Neural cell (in vitro differentiated cells): ENCODE measurements around the gene TLN1. TPM values are rescaled to one million over a fixed set of nuclear protein-coding genes. Genes with fewer than 3 reads are reported as not detected.

Experiments
- H2AFZ ChIP-seq: fragments of 200-600, 300-800 bp; sonication (generic), shearing (Covaris generic); 2 replicates; pipeline ENCODE4 v1.6.0; 2014; ENCODE audit warnings: low read depth, mild to moderate bottlenecking, antibody characterized with exemption, low read length, moderate library complexity
- H3F3A ChIP-seq: fragments of 200-600 bp; shearing (Covaris generic); 2 replicates; pipeline ENCODE4 v1.6.1; 2016; ENCODE audit warnings: mild to moderate bottlenecking, moderate library complexity, mixed read lengths, antibody characterized with exemption, low read length; ENCODE audit not compliant: insufficient read depth, poor library complexity, severe bottlenecking
- H3K27ac ChIP-seq: fragments of 200-600, 300-800 bp; sonication (generic), shearing (Covaris generic); 2 replicates; pipeline ENCODE4 v1.5.1; 2014; ENCODE audit warnings: mild to moderate bottlenecking, low read length, moderate library complexity
- H3K27me3 ChIP-seq: fragments of 300-800, 200-600 bp; sonication (generic), shearing (Covaris generic); 2 replicates; pipeline ENCODE4 v1.6.0; 2014; ENCODE audit warnings: mild to moderate bottlenecking, low read depth, low read length, moderate library complexity; ENCODE audit not compliant: insufficient read depth
- H3K36me3 ChIP-seq: fragments of 300-800, 200-600 bp; sonication (generic), shearing (Covaris generic); 2 replicates; pipeline ENCODE4 v1.5.1; 2014; ENCODE audit warnings: mild to moderate bottlenecking, antibody characterized with exemption, low read length, moderate library complexity; ENCODE audit not compliant: insufficient read depth
- H3K4me2 ChIP-seq: fragments of 300-800, 200-600 bp; sonication (generic), shearing (Covaris generic); 2 replicates; pipeline ENCODE4 v1.6.0; 2014; ENCODE audit warnings: mild to moderate bottlenecking, low read length
- H3K4me3 ChIP-seq: fragments of 300-800, 200-600 bp; sonication (generic), shearing (Covaris generic); 2 replicates; pipeline ENCODE4 v1.5.1; 2014; ENCODE audit warnings: mild to moderate bottlenecking, low read length, moderate library complexity
- H3K79me2 ChIP-seq: fragments of 200-600 bp; shearing (Covaris generic); replicated peaks from 2 replicates; pipeline ENCODE4 v1.6.0; 2014; ENCODE audit warnings: mild to moderate bottlenecking, low read length, moderate library complexity; ENCODE audit not compliant: insufficient read depth
- H3K9ac ChIP-seq: fragments of 300-800, 200-600 bp; sonication (generic), shearing (Covaris generic); 2 replicates; pipeline ENCODE4 v1.6.1; 2016; ENCODE audit warnings: mild to moderate bottlenecking, low read length, mixed read lengths
- H3K9me2 ChIP-seq: fragments of 200-600 bp; shearing (Covaris generic); 2 replicates; pipeline ENCODE4 v1.6.1; 2016; ENCODE audit warnings: mild to moderate bottlenecking, low read length, mixed read lengths; ENCODE audit not compliant: insufficient read depth
- H3K9me3 ChIP-seq: fragments of 200-600, 300-800 bp; sonication (generic), shearing (Covaris generic); 2 replicates; pipeline ENCODE4 v1.6.1; 2016; ENCODE audit warnings: mild to moderate bottlenecking, mixed run types, low read length, moderate library complexity, mixed read lengths
- H4K20me1 ChIP-seq: fragments of 200-600 bp; shearing (Covaris generic); 2 replicates; pipeline ENCODE4 v1.6.1; 2016; ENCODE audit warnings: mild to moderate bottlenecking, mixed run types; ENCODE audit not compliant: insufficient read depth
- CTCF ChIP-seq: fragments of 450-650 bp; IDR thresholded peaks from 2 replicates; pipeline ENCODE4 v1.5.1; 2014; ENCODE audit warnings: antibody characterized with exemption, mild to moderate bottlenecking, moderate library complexity; ENCODE audit not compliant: poor library complexity, severe bottlenecking
- EP300 ChIP-seq: fragments of 450-650 bp; conservative IDR thresholded peaks from 2 replicates; pipeline ENCODE4 v1.6.1; 2014; ENCODE audit warnings: antibody characterized with exemption, mild to moderate bottlenecking, moderate library complexity; ENCODE audit not compliant: poor library complexity, severe bottlenecking
- EZH2 ChIP-seq: fragments of 200-600, 300-800 bp; shearing (Covaris generic), sonication (generic); IDR thresholded peaks from 2 replicates; pipeline ENCODE4 v1.6.1; 2014; ENCODE audit warnings: antibody characterized with exemption, low read length, borderline replicate concordance, mild to moderate bottlenecking; ENCODE audit not compliant: insufficient read depth, poor library complexity, severe bottlenecking
- MXI1 ChIP-seq: fragments of 450-650 bp; conservative IDR thresholded peaks from 2 replicates; pipeline ENCODE4 v1.6.1; 2014; ENCODE audit warnings: antibody characterized with exemption, mild to moderate bottlenecking; ENCODE audit not compliant: poor library complexity, severe bottlenecking
- POLR2AphosphoS5 ChIP-seq: IDR thresholded peaks from 2 replicates; pipeline ENCODE4 v1.6.1; 2012
- RAD21 ChIP-seq: fragments of 450-650 bp; conservative IDR thresholded peaks from 2 replicates; pipeline ENCODE4 v1.6.1; 2014; ENCODE audit warnings: antibody characterized with exemption, mild to moderate bottlenecking, moderate library complexity
- REST ChIP-seq: IDR thresholded peaks from 2 replicates; pipeline ENCODE4 v1.6.1; 2012; ENCODE audit warnings: borderline replicate concordance
- SMC3 ChIP-seq: fragments of 450-650 bp; conservative IDR thresholded peaks from 2 replicates; pipeline ENCODE4 v1.6.1; 2014; ENCODE audit warnings: antibody characterized with exemption, mild to moderate bottlenecking, moderate library complexity; ENCODE audit not compliant: poor library complexity
- TAF1 ChIP-seq: IDR thresholded peaks from 2 replicates; pipeline ENCODE4 v1.6.1; 2012; ENCODE audit warnings: low read depth
- polyA plus RNA-seq: library from polyadenylated mRNA; depleted of rRNA; stranded (reverse); fragments of >200 nt; gene quantifications from 2 replicates; pipeline ENCODE4 v1.2.3, GENCODE V29; 2014

TLN1 gene
- polyA plus RNA-seq, 1 donor from 2014 or later: 7.1 TPM

- H3K36me3 ChIP-seq: no peaks in the 10 kb centered on the region
- peak overlapping the region; percentile 59 for H3K4me3 ChIP-seq
Observed at GRCh38 chr9:35675732-35676392, 56.1 kb downstream of the TLN1 start.

GRCh38 chr9:35675204-35675603 is 56.8 kb downstream of the TLN1 start:
- H3K27me3 ChIP-seq: no peaks in the 10 kb centered on the region
- no peaks in the 10 kb centered on the region for H3F3A ChIP-seq
- TF ChIP-seq MXI1: no peak
- peak overlapping the region; percentile 14 for H2AFZ ChIP-seq
- no peaks in the 10 kb centered on the region for H4K20me1 ChIP-seq
- no peak overlapping the region for H3K4me2 ChIP-seq
- H3K27ac ChIP-seq: no peak overlapping the region
- peak overlapping the region; percentile 59 for H3K4me3 ChIP-seq
- no peaks in the 10 kb centered on the region for H3K9me3 ChIP-seq
- no peaks in the 10 kb centered on the region for H3K36me3 ChIP-seq
- no peaks in the 10 kb centered on the region for H3K79me2 ChIP-seq
- no peaks in the 10 kb centered on the region for H3K9me2 ChIP-seq
- H3K9ac ChIP-seq: no peak overlapping the region

More at GRCh38 chr9:35675732-35676392, 56.1 kb downstream of the TLN1 start:
- H3F3A ChIP-seq: no peaks in the 10 kb centered on the region
- H2AFZ ChIP-seq: peak overlapping the region; percentile 21
- TF ChIP-seq POLR2AphosphoS5 (no peak), RAD21 (no peak), EP300 (no peak), EZH2 (no peak), TAF1 (no peak), MXI1 (no peak), CTCF (no peak), SMC3 (no peak), REST (no peak)
- no peaks in the 10 kb centered on the region for H3K79me2 ChIP-seq
- no peaks in the 10 kb centered on the region for H3K9me3 ChIP-seq
- H4K20me1 ChIP-seq: no peaks in the 10 kb centered on the region
- no peak overlapping the region for H3K4me2 ChIP-seq
- no peaks in the 10 kb centered on the region for H3K9me2 ChIP-seq
- peak overlapping the region; percentile 12 for H3K9ac ChIP-seq
- H3K27me3 ChIP-seq: no peaks in the 10 kb centered on the region
- no peak overlapping the region for H3K27ac ChIP-seq

- Histone ChIP-seq H3K4me3 (no peak overlapping the region), H3K9ac (no peak overlapping the region), H3F3A (no peaks in the 10 kb centered on the region), H2AFZ (no peak overlapping the region), H3K36me3 (no peaks in the 10 kb centered on the region), H3K27ac (no peak overlapping the region), H3K27me3 (no peaks in the 10 kb centered on the region), H3K9me2 (no peaks in the 10 kb centered on the region), H3K4me2 (no peak overlapping the region), H3K79me2 (no peaks in the 10 kb centered on the region), H3K9me3 (no peaks in the 10 kb centered on the region), H4K20me1 (no peaks in the 10 kb centered on the region)
- TF ChIP-seq EZH2: no peak
- no peak for TF ChIP-seq TAF1
- TF ChIP-seq RAD21: no peak
- no peak for TF ChIP-seq POLR2AphosphoS5
- TF ChIP-seq CTCF: no peak
- TF ChIP-seq REST: no peak
Observed at GRCh38 chr9:35674025-35674361, 58.0 kb downstream of the TLN1 start.
